ENCODE data around the gene MARCHF6. TPM values are rescaled to one million over a fixed set of nuclear protein-coding genes. Genes with fewer than 3 reads are reported as not detected.

The MARCHF6 gene
- total RNA-seq, 2 experiments from 2014 or later = 98.3 to 102 TPM

DNA sequence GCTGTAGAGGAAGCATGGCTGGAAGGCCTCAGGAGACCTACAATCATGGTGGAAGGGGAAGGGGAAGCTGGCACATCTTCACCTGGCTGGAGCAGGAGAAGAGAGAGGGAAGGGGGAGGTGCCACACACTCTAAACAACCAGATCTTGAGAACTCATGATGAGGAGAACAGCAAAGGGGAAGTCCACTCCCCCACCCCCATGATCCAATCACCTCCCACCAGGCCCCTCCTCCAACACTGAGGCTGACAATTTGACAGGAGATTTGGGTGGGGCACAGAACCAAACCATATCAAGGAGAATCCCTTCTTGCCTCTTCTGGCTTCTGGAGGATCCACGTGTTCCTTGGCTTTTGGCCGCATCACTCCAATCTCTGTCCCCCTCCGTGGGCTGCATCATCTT, 32.7 kb upstream of the MARCHF6 start:
- ChIA-PET CTCF (no interaction called here), POLR2A (no interaction called here)

DNA sequence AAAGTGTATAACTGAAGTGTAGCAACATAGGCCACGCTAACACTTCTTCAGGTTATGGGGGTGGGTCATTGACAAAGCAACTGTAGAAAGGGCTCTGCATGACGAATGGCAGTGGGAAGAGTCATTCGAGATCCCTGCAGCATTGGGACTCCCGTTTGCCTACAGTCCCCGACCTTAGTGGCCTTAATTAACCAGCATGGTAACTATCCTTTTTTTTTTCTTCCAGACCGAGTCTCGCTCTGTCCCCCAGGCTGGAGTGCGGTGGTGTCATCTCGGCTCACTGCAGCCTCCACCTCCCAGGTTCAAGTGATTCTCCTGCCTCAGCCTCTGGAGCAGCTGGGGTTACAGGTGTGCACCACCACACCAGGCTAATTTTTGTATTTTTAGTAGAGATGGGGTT, 31.6 kb upstream of the MARCHF6 start:
- ChIA-PET POLR2A (no interaction called here), CTCF (no interaction called here)

DNA sequence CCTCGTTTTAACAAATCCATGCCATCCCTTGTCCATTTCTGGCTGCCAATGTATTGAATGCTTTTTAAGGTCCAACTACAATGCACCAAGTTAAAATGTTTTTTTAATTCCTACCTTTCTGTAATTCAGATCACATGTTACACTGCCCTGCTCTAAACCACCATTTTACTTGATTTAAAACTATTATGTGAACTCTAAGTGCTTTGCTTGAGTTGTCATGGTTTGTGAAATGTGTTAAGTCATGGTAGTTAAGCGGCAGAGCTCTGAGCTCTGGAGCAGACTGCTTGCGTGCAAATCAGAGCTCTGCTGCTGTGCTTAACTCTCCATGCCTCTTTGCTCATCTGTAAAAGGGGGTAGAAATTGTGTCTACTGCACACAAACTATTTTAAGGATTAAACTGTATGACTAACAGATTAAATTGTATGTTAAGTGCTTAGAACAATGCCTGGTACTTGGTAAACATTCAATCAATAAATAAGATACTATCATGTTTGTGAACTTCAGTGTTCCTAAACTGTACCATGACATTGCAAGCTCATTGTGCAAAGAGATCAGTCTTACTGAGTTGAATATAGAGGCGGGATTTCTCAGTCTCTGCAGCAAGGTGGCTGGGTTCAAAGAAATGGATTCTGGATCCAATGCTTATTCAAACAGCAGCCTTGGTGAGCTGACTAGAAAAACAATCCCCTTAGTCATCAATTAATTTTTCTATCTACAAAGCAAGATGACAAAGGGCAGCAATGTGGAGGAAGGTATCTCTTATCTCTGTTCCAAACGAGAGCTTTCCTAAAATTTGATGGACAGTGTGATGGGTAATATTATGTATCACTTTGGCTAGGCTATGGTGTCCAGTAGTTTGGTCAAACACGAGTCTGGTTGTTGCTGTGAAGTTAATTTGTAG, 29.7 kb upstream of the MARCHF6 start:
- CTCF ChIA-PET = no interaction called here

DNA sequence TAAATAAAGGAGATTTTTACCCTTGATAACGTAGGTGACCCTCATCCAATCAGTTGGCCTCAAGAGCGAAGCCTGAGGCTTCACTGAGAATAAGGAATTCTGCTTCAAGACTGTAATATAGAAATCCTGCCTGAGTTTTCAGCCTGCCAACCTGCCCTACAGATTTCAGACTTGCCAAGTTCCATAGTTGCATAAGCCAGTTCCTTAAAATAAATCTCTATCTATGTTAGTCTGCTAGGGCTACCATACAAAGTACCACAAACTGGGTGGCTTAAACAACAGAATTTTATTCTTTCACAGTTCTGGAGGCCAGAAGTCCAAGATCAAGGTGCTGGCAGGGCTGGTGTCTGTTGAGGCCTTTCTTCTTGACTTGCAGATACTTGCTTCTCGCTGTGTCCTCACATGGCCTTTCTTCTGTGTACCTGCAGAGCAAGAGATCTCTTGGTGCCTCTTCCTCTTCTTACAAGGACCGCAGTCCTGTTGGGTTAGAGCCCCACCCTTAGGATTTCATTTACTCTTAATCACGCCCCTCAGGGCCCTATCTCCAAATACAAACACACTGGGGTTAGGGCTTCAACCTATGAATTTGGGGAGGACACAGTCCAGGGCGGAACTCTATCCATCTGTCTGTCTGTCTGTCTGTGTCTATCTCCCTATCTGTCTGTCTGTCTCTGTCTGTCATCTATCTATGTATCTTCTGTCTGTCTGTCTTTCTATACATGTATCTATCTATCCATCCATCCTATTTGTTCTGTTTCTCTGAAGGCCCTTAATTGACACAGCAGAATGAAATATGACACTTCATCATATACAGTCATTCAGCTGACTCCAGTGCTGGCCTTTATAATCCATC, 28.8 kb upstream of the MARCHF6 start:
- ChIA-PET CTCF (interaction anchor here (0.6 kb wide), 1 partner anchor 131 kb away, joined by 3 read pairs; no protein-coding TSS in a partner anchor), POLR2A (no interaction called here)

More for the DNA sequence above, 29.7 kb upstream of the MARCHF6 start:
- POLR2A ChIA-PET = no interaction called here

DNA sequence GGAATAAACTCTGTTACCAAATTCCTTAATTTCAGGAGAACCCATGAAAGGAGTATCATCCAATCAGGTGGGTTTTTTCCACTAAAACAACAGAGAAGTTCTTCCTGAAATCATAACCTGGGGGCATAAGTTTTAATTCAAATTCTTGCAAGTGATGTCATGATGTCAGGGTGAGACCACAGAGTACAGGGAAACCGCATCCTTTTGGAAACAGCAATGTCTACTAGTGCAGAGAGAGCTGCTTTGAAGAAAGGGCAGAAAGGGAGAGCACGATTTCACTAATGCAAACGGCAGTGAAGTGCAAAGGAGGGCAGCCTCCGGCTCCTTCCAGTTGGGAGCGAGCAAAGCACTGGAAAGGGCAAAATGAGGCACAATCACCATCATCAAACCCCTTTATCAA, 25.2 kb upstream of the MARCHF6 start:
- ChIA-PET POLR2A (no interaction called here), CTCF (interaction anchor here (0.7 to 1.2 kb wide), 2 partner anchors 45 to 164 kb away, joined by 3 to 4 read pairs; no protein-coding TSS in a partner anchor)

DNA sequence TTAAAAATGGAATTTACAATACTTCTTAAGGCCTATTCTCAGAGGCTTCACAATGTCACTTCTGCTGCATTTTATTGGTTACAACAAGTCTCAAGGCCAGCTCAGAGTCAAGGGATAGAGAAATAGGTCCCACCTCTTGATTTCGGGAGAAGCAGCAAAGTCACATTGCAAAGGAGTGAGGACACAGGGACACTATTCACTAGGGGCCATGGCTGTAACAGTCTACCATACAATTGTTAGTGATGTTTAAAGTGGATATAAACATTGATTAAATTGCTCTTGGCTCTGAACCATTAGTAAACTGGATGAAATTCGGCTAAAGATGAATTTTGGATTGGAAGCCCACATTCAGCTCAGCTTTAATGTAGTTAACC, 24.1 kb upstream of the MARCHF6 start:
- CTCF ChIA-PET = interaction anchor here (0.9 kb wide), 1 partner anchor 22 kb away, joined by 3 read pairs; no protein-coding TSS in a partner anchor
- POLR2A ChIA-PET = interaction anchor here (0.6 to 2.4 kb wide), 2 partner anchors 24 to 57 kb away, joined by 4 to 6 read pairs; partner anchors contain the start of gene MARCHF6

DNA sequence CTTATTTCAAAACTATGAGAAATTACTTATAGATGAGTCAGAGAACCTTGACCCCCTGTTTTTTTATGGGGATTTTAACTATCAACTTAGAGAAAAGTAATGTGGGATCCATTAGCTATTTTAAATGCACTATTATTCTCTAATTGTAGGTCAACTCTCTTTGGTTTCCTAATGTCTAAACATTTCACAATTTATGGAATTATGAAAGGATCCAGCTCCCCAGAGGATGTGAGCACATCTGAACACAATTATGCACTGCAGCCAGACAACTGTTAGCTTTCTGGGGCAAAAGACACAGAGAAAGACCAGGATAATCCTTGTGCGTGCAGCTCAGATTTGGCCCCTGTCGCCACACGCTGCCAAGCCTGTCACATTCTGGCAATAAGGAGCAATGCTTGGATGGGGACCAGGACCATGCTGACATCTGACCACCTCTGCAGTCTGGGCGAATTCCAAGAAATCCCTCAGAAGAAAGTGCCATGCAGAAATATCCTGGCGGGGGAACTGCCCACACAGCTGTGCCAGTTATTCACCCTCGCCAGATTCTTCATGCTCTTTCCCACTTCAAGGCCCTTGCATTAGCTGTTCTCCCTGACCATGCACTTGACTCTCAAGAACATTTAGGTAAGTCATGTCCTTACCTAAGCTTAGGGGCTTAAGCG, 23.5 kb upstream of the MARCHF6 start:
- ChIA-PET POLR2A (interaction anchor here (0.6 to 2.4 kb wide), 2 partner anchors 23 to 57 kb away, joined by 4 to 6 read pairs; partner anchors contain the start of gene MARCHF6), CTCF (interaction anchor here (0.9 kb wide), 1 partner anchor 22 kb away, joined by 3 read pairs; no protein-coding TSS in a partner anchor)

DNA sequence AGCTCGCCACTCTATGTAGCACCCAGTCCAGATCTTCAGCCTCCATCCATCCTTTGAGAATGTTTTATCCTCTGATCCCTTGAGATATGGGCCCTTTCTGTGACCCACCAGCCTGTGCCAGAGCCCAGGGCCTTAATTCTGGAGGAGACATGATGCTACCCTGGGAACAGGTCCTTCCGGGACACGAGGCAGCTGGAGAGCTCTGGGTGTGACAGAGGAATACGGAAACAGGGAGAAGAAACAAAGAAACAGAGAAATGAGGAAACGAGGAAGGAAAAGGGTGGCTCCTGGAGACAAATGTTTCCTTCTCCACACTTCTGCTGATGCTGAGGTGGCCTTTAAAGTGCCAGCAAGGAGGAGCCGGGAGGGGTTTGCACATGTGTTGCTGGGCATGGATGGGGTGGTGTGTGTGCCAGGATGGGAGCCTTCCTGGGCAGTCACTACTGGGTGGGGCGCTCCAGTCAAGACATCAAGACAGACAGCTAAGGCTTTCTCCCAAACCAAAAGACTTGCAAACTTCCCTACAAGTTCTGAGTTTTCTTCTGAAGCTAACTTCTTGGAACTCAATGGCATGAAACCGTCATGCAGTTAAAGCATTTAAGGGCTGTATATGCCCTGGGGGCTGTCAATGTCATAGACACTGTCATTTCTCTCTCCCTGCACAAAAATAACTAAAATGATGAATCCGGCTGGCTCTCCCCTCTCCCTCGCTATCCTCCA, 22.8 kb upstream of the MARCHF6 start:
- ChIA-PET CTCF (interaction anchor here (1.0 kb wide), 1 partner anchor 29 kb away, joined by 4 read pairs; no protein-coding TSS in a partner anchor), POLR2A (interaction anchor here (2.4 kb wide), 1 partner anchor 23 kb away, joined by 6 read pairs; the partner anchor contains the start of gene MARCHF6)

DNA sequence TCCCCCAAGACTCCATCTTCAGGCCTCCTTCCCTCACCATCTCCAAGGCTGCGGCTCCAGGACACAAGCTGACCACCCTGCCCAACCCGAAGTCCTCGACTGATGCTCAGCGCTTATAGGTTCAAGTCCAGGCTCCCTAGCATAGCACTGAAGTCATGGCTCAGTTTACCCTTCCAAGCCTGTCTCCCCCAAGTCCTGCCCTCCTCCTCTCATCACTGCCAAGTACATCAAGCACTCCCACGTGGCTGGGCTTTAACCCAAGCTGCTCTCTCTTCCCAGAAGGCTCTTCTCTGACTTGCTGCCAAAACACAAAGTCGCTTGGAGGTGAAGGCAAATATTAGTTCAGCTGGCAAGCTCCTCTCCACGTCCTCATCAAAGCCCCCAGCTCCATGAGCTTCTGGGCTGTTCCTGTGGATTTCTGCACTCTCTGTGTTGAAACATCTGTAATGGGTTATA, 22.1 kb upstream of the MARCHF6 start:
- ChIA-PET CTCF (interaction anchor here (1.0 kb wide), 1 partner anchor 28 kb away, joined by 4 read pairs; no protein-coding TSS in a partner anchor), POLR2A (interaction anchor here (2.4 kb wide), 1 partner anchor 22 kb away, joined by 6 read pairs; the partner anchor contains the start of gene MARCHF6)

DNA sequence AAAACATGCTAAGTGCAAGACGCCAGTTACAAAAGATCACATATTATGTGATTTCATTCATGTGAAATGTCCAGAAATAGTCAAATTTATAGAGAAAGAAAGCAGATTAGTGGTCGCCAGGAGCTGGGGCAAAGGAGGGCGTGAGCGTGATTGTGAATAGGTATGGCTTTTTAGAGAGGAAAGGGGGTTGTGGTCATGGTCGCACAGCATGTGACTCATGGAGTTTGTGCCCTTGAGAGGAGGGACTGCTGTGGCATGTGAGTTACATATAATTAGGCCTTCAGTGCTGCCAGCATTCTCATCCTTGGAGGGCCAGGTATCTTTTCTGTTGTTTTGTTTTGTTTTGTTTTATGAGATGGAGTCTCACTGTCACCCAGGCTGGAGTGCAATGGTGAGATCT, 21.2 kb upstream of the MARCHF6 start:
- ChIA-PET CTCF (no interaction called here), POLR2A (no interaction called here)

DNA sequence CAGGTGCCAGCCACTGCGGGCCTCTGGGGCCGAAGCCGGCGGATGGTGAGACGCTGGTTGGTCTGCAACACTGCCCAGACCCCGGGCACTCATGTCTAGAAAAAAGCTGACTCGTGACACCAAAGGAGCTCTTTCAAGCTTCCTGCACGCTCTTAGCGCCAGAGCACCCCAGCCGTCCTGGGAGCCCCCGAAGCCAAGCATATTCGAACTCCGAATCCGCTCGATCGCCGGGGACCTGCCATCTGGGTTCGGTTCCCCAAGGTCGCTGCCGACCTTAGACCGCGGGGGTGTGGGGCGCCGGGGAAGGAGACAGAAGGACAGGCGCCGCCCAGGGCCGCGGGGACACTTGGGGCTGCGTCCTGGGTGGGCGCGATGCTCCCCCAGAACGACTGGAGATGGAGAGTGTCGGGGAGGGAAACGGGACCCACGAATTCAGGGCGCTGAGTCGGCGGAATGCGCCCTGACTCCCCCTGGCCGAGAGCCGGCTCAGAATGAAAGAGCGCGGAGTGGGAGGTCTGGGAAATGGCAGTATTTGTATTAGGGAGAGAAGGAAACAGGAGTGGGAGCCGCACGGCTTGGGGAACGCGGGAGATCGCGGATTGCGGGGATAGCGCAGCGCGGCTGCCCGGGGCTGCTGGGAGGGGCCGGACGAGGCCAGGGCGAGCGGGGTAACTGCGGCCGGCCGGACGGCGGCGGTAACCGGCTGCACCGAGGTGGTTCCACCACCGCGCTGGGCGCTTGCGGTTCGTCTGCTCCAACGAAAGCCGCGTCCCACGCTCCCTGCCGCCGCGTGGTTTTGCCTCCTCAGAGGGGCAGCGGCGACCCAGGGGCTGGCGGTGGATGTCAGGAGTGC, 20.1 kb upstream of the MARCHF6 start:
- ChIA-PET CTCF (no interaction called here), POLR2A (no interaction called here)

DNA sequence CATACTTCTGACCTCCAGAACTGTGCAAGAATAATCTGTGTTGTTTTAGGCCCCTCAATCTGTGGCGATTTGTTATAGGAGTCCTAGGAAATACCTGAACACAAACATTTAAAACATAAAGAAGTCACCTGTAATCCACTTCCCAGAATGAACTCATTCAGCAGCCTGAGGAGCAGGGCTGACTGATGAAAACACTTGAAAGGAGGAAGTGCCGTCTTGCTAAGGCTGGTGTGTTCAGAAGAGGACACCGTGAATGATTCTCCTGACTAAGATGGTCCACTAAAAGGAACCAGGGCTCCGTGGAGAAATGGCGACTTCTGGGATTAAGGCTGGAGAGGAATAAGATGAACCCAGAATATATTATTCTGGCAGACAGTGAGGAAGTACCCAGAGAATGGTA, 18.7 kb upstream of the MARCHF6 start:
- POLR2A ChIA-PET = no interaction called here
- CTCF ChIA-PET = no interaction called here

DNA sequence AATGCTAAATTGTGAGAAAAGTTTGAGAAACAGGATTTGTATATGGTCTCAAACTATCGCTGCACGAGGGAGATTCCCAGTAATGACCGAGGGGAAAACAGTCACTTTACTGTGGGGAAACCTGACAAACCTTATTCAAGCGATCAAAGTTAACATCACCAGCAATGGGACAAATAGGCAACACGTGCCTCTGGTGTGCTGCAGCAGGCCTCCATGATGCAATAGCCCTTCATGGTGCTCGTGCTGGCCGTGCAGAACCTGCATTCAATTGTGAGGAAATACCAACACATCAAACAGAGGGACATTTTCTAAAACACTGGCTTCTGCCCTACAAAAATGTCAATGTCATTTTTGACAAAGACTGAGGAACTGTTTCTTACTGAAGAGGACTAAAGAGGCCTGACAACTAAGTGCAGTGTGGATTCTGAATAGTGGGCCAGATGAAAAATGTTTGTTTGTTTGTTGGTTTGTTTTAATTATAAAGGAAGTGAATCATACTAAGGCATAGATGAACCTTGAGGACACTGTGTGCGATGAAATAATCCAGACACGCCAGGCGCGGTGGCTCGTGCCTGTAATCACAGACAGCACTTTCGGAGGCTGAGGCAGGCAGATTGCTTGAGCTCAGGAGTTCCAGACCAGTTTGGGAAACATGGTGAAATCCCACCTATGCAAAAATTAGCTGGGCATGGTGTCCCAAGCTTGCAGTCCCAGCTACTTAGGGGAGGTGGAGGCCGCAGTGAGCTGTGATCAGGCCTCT, 17.6 kb upstream of the MARCHF6 start:
- CTCF ChIA-PET = no interaction called here
- POLR2A ChIA-PET = no interaction called here

DNA sequence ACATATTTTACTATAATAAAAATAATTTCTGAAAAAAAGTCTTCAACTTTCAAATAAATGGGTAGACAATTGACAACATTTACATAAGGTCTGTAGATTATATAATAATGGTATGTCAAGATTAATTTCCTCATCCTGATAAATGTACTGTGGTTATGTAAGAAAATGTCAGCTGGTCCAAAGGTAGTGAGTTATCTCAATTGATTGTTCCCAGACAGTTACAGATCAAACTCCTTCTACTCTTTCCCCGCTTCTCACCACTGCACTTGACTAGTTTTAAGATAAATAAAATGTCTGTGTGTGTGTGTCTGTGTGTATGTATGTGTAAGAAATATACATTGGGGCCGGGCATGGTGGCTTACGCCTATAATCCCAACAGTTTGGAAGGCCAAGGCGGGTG, 16.4 kb upstream of the MARCHF6 start:
- ChIA-PET CTCF (interaction anchor here (0.7 kb wide), 1 partner anchor 77 kb away, joined by 3 read pairs; no protein-coding TSS in a partner anchor), POLR2A (no interaction called here)

DNA sequence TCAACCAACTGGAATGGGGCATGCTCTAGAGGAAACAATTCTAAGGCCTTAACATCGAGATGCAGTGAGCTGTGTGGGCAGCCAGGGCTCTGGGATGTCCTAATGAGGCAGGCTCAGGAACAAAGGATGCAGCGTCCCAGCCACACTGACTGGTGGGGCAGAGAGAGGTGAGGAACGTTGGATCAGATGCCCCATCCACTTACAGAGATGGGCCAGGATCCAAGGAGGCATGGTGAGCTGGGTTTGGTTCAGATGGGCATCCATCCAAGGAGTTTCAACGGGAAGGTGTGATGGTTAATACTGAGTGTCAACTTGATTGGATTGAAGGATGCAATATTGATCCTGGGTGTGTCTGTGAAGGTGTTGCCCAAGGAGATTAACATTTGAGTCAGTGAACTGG, 15.5 kb upstream of the MARCHF6 start:
- CTCF ChIA-PET = no interaction called here
- POLR2A ChIA-PET = no interaction called here

DNA sequence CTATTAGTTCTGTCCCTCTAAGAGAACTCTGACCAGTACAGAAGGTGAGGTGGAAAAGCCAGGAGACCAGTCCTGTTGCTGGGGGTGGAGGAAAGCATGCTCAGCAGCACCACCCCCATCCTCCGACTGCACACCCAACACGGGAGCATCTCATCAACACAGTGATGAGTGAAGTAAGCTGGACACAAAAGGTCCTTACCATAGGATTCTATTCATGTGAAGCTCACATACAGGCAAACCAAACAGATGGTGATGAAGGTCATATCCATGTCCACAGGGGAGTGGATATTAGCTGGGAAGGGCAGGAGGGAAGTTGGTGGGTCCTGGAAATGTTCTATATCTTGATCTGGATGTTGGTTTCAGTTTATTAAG, 14.8 kb upstream of the MARCHF6 start:
- POLR2A ChIA-PET = no interaction called here
- CTCF ChIA-PET = no interaction called here

DNA sequence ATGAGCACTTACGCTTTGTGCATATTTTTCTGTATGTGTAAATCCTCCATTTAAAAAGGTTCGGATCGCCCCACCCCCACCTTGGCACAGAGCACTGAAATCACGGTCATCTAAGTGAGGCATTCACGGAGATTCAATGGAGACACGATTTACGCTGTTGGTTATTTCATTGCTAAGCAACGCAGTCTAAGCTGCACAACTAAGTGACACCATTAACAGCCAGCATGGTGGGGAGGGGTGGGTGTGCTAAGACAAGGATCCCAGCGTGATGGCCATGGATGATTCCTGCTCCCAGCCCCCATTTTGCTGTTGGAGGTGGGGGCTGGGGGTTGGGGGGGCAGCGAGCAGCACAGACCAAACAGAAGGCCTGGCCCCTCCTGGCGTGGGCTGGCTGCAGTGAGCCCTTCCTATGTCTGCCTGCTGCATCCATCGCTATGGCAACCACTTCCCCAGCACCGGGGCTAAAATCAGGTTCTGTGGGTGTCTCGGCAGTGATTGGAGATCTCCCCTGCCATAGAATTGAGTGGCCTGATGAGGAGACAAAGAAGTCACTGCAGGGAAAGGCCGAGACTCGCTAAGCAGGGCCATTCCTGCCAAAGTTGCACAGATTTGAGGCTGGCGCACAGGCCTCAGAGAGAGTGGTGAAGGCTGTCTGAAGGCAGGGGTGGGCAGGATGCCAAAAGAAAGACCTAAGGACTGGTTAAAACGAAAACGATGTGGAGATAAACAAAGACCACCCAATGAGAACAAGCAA, 14.3 kb upstream of the MARCHF6 start:
- ChIA-PET CTCF (no interaction called here), POLR2A (no interaction called here)

Data from activated CD8-positive, alpha-beta memory T cell treated with anti-CD3 and anti-CD28 coated beads for 36 hours (primary cell).